C4-2B (cell line): ENCODE measurements around the gene FGF21.

Experiments
- ZFX ChIP-seq: fragments of 450-650 bp; IDR thresholded peaks from 2 replicates; pipeline ENCODE4 v1.6.1; 2017
- TF ChIP-seq, protein P1 (sequence below): fragments of 450-650 bp; conservative IDR thresholded peaks from 2 replicates; pipeline ENCODE4 v1.5.1; 2017; ENCODE audit warnings: mild to moderate bottlenecking

DNA sequence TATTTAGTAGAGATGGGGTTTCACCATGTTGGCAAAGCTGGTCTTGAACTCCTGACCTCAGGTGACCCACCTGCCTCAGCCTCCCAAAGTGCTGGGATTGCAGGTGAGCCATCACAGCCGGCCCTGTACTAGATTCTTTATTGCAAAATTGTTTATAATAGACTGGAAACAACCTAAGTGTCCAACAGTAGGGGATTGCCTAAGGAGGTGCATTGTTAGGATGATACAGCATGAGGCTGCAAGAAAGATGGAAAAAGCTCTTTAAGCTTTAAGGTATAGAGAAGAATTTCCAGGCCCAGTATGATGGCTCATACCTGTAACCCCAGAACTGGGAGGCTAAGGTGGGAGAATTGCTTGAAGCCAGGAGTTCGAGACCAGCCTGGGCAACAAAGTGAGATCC lies 47.3 kb downstream of the FGF21 start:
- TF ChIP-seq, protein P1, sequence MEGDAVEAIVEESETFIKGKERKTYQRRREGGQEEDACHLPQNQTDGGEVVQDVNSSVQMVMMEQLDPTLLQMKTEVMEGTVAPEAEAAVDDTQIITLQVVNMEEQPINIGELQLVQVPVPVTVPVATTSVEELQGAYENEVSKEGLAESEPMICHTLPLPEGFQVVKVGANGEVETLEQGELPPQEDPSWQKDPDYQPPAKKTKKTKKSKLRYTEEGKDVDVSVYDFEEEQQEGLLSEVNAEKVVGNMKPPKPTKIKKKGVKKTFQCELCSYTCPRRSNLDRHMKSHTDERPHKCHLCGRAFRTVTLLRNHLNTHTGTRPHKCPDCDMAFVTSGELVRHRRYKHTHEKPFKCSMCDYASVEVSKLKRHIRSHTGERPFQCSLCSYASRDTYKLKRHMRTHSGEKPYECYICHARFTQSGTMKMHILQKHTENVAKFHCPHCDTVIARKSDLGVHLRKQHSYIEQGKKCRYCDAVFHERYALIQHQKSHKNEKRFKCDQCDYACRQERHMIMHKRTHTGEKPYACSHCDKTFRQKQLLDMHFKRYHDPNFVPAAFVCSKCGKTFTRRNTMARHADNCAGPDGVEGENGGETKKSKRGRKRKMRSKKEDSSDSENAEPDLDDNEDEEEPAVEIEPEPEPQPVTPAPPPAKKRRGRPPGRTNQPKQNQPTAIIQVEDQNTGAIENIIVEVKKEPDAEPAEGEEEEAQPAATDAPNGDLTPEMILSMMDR, result no peak
- no peak for TF ChIP-seq ZFX
